Measurements from ENCODE around the gene MYBPHL. TPM values are rescaled to one million over a fixed set of nuclear protein-coding genes. Genes with fewer than 3 reads are reported as not detected.

MYBPHL gene
- total RNA-seq = not detected in 2 replicates

GRCh38 chr1:109306832-109307273 lies at the start of gene MYBPHL:
Gene MYBPHL, minus strand, starts transcription at chr1:109307011. Its CDS starts 20 bp downstream, at chr1:109306991.
- DNase-seq (ENCODE audit: extremely low read depth, low read depth, low spot score) = no peak

- DNase-seq (ENCODE audit: extremely low read depth, low read depth, low spot score) = no peak
Observed at GRCh38 chr1:109356505-109356904, 49.7 kb upstream of the MYBPHL start.

GRCh38 chr1:109354929-109355328 lies 48.1 kb upstream of the MYBPHL start:
- DNase-seq (ENCODE audit: extremely low read depth, low read depth, low spot score) = no peak

GRCh38 chr1:109351457-109351856 lies 44.6 kb upstream of the MYBPHL start:
- no peak for DNase-seq (ENCODE audit: extremely low read depth, low read depth, low spot score)

- no peak for DNase-seq (ENCODE audit: extremely low read depth, low read depth, low spot score)
Observed at GRCh38 chr1:109350655-109351054, 43.8 kb upstream of the MYBPHL start.

GRCh38 chr1:109350182-109350581 lies 43.4 kb upstream of the MYBPHL start:
- DNase-seq (ENCODE audit: extremely low read depth, low read depth, low spot score) = no peak

- DNase-seq (ENCODE audit: extremely low read depth, low read depth, low spot score) = no peak
Observed at GRCh38 chr1:109347511-109347910, 40.7 kb upstream of the MYBPHL start.

GRCh38 chr1:109341944-109342930 lies 35.4 kb upstream of the MYBPHL start:
- no peak for DNase-seq (ENCODE audit: extremely low read depth, low read depth, low spot score)

GRCh38 chr1:109338608-109339007 lies 31.8 kb upstream of the MYBPHL start:
- no peak for DNase-seq (ENCODE audit: extremely low read depth, low read depth, low spot score)

- no peak for DNase-seq (ENCODE audit: extremely low read depth, low read depth, low spot score)
Observed at GRCh38 chr1:109338091-109338490, 31.3 kb upstream of the MYBPHL start.

GRCh38 chr1:109335091-109335490 lies 28.3 kb upstream of the MYBPHL start:
- DNase-seq (ENCODE audit: extremely low read depth, low read depth, low spot score) = no peak

GRCh38 chr1:109331113-109331512 lies 24.3 kb upstream of the MYBPHL start:
- no peak for DNase-seq (ENCODE audit: extremely low read depth, low read depth, low spot score)

- no peak for DNase-seq (ENCODE audit: extremely low read depth, low read depth, low spot score)
Observed at GRCh38 chr1:109327285-109327684, 20.5 kb upstream of the MYBPHL start.

GRCh38 chr1:109322974-109323373 lies 16.2 kb upstream of the MYBPHL start:
- no peak for DNase-seq (ENCODE audit: extremely low read depth, low read depth, low spot score)

- no peak for DNase-seq (ENCODE audit: extremely low read depth, low read depth, low spot score)
Observed at GRCh38 chr1:109319114-109319513, 12.3 kb upstream of the MYBPHL start.

- no peak for DNase-seq (ENCODE audit: extremely low read depth, low read depth, low spot score)
Observed at GRCh38 chr1:109316506-109316905, 9.7 kb upstream of the MYBPHL start.

GRCh38 chr1:109315288-109315687 lies 8.5 kb upstream of the MYBPHL start:
- no peak for DNase-seq (ENCODE audit: extremely low read depth, low read depth, low spot score)

GRCh38 chr1:109314795-109315194 lies 8.0 kb upstream of the MYBPHL start:
- DNase-seq (ENCODE audit: extremely low read depth, low read depth, low spot score) = no peak

- DNase-seq (ENCODE audit: extremely low read depth, low read depth, low spot score) = no peak
Observed at GRCh38 chr1:109312978-109313775, 6.4 kb upstream of the MYBPHL start.

- DNase-seq (ENCODE audit: extremely low read depth, low read depth, low spot score) = no peak
Observed at GRCh38 chr1:109312246-109312645, 5.4 kb upstream of the MYBPHL start.

- DNase-seq (ENCODE audit: extremely low read depth, low read depth, low spot score) = no peak
Observed at GRCh38 chr1:109309347-109309746, 2.5 kb upstream of the MYBPHL start.
